ENCODE measurements around the gene CEP164.

Gene CEP164

GRCh38 chr11:117327567-117328374, at the start of gene CEP164:
Gene CEP164, plus strand, starts transcription at chr11:117327854. Its CDS starts 10,733 bp downstream, at chr11:117338587.
- peak; percentile 99 for ATAC-seq
- peak; percentile 82 to 95 for DNase-seq (ENCODE audit: low spot score in 2 of 2)
- H3K36me3 Mint-ChIP-seq = no peaks in the 10 kb centered on the region
- H3K9me3 Mint-ChIP-seq = no peaks in the 10 kb centered on the region
- H3K27ac Mint-ChIP-seq = no peak within 1 kb of the TSS
- H3K4me1 Mint-ChIP-seq = peaks cover 6% of the 10 kb centered on the region
- H3K4me3 Mint-ChIP-seq = no peak within 1 kb of the TSS

- no peaks in the 10 kb centered on the region for H3K9me3 Mint-ChIP-seq
- ATAC-seq = no peak
- H3K4me3 Mint-ChIP-seq = no peak overlapping the region
- peaks cover 24% of the 10 kb centered on the region for H3K36me3 Mint-ChIP-seq
- no peak for DNase-seq (ENCODE audit: low spot score in 2 of 2)
- no peak overlapping the region for H3K27ac Mint-ChIP-seq
- peaks cover 29% of the 10 kb centered on the region for H3K4me1 Mint-ChIP-seq
Measured at GRCh38 chr11:117278347-117278746, 49.3 kb upstream of the CEP164 start.

GRCh38 chr11:117279711-117280376, 47.8 kb upstream of the CEP164 start:
- peak overlapping the region; percentile 85 for H3K27ac Mint-ChIP-seq
- H3K4me3 Mint-ChIP-seq = peak overlapping the region; percentile 3
- ATAC-seq (peak; percentile 50), DNase-seq (ENCODE audit: low spot score in 2 of 2) (no peak)
- H3K36me3 Mint-ChIP-seq = peaks cover 39% of the 10 kb centered on the region
- peaks cover 21% of the 10 kb centered on the region for H3K4me1 Mint-ChIP-seq
- no peaks in the 10 kb centered on the region for H3K9me3 Mint-ChIP-seq

GRCh38 chr11:117281159-117281558, 46.5 kb upstream of the CEP164 start:
- ATAC-seq (no peak), DNase-seq (ENCODE audit: low spot score in 2 of 2) (no peak)
- Mint-ChIP-seq H3K27ac (peak overlapping the region; percentile 85), H3K4me3 (no peak overlapping the region), H3K4me1 (peaks cover 11% of the 10 kb centered on the region), H3K9me3 (no peaks in the 10 kb centered on the region), H3K36me3 (peaks cover 42% of the 10 kb centered on the region)

- Mint-ChIP-seq H3K4me3 (no peak overlapping the region), H3K9me3 (no peaks in the 10 kb centered on the region), H3K4me1 (peaks cover 11% of the 10 kb centered on the region), H3K27ac (peak overlapping the region; percentile 67), H3K36me3 (peaks cover 42% of the 10 kb centered on the region)
- DNase-seq (ENCODE audit: low spot score in 2 of 2) = no peak
- no peak for ATAC-seq
Measured at GRCh38 chr11:117281869-117282268, 45.8 kb upstream of the CEP164 start.

DNA sequence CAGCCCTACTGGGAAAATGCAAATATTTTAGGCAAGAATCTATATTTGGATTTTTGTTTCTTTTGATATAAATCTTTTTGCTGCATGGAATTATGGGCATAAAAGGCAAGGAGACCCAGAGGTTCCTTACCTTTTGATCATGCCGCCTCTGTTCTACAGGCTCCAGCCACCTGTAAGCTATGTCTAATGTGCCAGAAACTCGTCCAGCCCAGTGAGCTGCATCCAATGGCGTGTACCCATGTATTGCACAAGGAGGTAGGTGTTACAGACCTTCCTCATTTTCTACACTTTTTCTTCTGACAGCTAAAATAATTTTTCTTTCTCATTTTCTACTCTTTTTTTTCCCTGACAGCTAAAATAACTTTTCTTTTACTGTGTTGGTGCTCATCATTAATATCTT, 44.7 kb upstream of the CEP164 start:
- ATAC-seq (no peak), DNase-seq (ENCODE audit: low spot score in 2 of 2) (no peak)
- Mint-ChIP-seq H3K4me1 (peaks cover 11% of the 10 kb centered on the region), H3K4me3 (no peak overlapping the region), H3K36me3 (peaks cover 42% of the 10 kb centered on the region), H3K9me3 (no peaks in the 10 kb centered on the region), H3K27ac (no peak overlapping the region)

GRCh38 chr11:117284053-117284452, 43.6 kb upstream of the CEP164 start:
- Mint-ChIP-seq H3K27ac (no peak overlapping the region), H3K4me3 (no peak overlapping the region), H3K36me3 (peaks cover 42% of the 10 kb centered on the region), H3K4me1 (peaks cover 11% of the 10 kb centered on the region), H3K9me3 (no peaks in the 10 kb centered on the region)
- no peak for ATAC-seq
- no peak for DNase-seq (ENCODE audit: low spot score in 2 of 2)

DNA sequence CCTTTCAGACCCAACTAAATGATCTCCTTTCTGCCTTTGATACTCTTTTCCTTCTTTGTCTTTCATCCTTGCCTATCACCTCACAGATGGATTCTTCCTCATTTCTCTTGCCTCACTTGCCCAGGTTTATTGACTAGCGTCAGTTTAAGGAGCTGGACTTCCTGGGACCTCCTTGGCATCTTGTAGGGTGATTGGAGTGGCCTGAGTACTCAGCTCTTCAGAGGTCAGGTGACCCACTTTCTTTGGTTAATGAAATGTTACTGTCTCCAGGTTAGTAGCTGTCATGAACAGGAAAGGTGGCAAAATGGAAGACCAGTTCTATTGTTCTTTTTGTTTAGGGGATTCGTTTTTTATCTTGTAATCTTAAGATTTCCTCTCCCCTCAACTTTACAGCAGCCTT, 41.1 kb upstream of the CEP164 start:
- Mint-ChIP-seq H3K4me3 (no peak overlapping the region), H3K36me3 (peaks cover 42% of the 10 kb centered on the region), H3K9me3 (no peaks in the 10 kb centered on the region), H3K4me1 (no peaks in the 10 kb centered on the region), H3K27ac (no peak overlapping the region)
- ATAC-seq (no peak), DNase-seq (ENCODE audit: low spot score in 2 of 2) (no peak)

GRCh38 chr11:117287668-117288067, 40.0 kb upstream of the CEP164 start:
- no peak overlapping the region for H3K4me3 Mint-ChIP-seq
- no peaks in the 10 kb centered on the region for H3K4me1 Mint-ChIP-seq
- no peaks in the 10 kb centered on the region for H3K9me3 Mint-ChIP-seq
- H3K27ac Mint-ChIP-seq = peak overlapping the region; percentile 68
- peaks cover 35% of the 10 kb centered on the region for H3K36me3 Mint-ChIP-seq
- DNase-seq (ENCODE audit: low spot score in 2 of 2) (no peak), ATAC-seq (no peak)

DNA sequence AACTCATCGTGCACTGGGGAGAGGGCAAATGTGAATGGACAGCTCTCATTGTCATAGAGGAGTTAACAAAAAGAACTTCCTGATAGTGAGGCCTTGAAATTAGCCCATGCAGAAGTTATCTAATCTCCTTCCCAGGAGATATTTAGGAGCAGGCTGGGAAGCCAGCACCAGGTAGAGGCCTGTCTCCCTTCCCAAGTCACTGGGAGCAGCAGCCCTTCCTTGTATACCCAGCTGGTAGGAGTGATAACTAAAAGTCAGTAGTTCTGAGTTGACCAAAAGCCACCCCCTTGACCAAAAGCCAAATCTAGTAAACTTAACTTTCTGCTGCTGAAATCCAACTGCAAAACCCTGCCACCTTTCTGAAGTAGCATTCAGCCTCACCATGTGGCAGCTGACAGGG, 37.9 kb upstream of the CEP164 start:
- Mint-ChIP-seq H3K27ac (no peak overlapping the region), H3K9me3 (no peaks in the 10 kb centered on the region), H3K4me3 (no peak overlapping the region), H3K36me3 (peaks cover 13% of the 10 kb centered on the region), H3K4me1 (no peaks in the 10 kb centered on the region)
- DNase-seq (ENCODE audit: low spot score in 2 of 2) = no peak
- ATAC-seq = no peak

- H3K4me1 Mint-ChIP-seq = no peaks in the 10 kb centered on the region
- H3K4me3 Mint-ChIP-seq = no peak within 1 kb of the TSS
- peaks cover 2% of the 10 kb centered on the region for H3K36me3 Mint-ChIP-seq
- ATAC-seq = no peak
- H3K9me3 Mint-ChIP-seq = no peaks in the 10 kb centered on the region
- H3K27ac Mint-ChIP-seq = no peak within 1 kb of the TSS
- no peak for DNase-seq (ENCODE audit: low spot score in 2 of 2)
Measured at GRCh38 chr11:117290809-117291396, 36.8 kb upstream of the CEP164 start, which contains the start of gene BACE1-AS. Gene BACE1-AS, plus strand, starts transcription at chr11:117291346.

- H3K9me3 Mint-ChIP-seq = no peaks in the 10 kb centered on the region
- ATAC-seq = no peak
- no peak overlapping the region for H3K4me3 Mint-ChIP-seq
- no peak for DNase-seq (ENCODE audit: low spot score in 2 of 2)
- no peaks in the 10 kb centered on the region for H3K36me3 Mint-ChIP-seq
- H3K4me1 Mint-ChIP-seq = no peaks in the 10 kb centered on the region
- no peak overlapping the region for H3K27ac Mint-ChIP-seq
Measured at GRCh38 chr11:117292616-117293015, 35.0 kb upstream of the CEP164 start.

DNA sequence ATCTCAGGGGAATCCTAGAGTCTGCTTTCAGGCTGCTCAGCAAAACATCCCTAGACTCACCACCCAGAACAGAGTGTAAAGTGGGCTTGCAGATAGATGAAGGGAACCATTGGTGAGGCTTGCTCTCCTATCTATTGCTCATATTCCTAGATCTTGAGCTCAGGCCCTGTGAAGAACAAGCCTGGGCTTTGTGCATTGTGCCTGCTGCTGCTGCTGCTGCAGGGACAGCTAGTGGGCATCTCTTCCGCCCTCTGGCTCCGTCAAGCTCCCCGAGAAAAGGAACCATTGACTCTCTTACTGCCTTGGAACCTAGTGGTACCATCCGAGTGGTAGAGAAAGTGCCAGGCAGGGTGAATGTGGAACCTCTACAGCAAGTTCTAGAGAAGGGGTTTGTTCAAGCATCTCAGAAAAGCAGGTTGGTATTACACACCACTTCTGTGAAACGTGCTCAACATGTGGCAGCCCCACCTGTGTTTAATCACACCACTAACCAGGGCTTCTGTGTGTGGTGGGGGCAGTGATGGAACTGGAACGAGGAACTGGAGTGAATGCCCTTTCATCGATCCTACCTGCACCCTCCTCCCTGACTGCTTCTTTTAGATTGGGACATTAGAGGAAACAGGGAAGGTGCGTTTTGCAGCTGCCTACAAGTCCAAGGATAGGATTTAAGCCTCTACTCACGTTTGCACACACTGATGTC, 32.1 kb upstream of the CEP164 start:
- H3K4me3 Mint-ChIP-seq = no peak overlapping the region
- no peaks in the 10 kb centered on the region for H3K36me3 Mint-ChIP-seq
- DNase-seq (ENCODE audit: low spot score in 2 of 2) (no peak), ATAC-seq (no peak)
- H3K27ac Mint-ChIP-seq = no peak overlapping the region
- peaks cover under 1% of the 10 kb centered on the region for H3K4me1 Mint-ChIP-seq
- no peaks in the 10 kb centered on the region for H3K9me3 Mint-ChIP-seq

- peaks cover 6% of the 10 kb centered on the region for H3K4me1 Mint-ChIP-seq
- peak overlapping the region; percentile 11 for H3K27ac Mint-ChIP-seq
- no peaks in the 10 kb centered on the region for H3K36me3 Mint-ChIP-seq
- H3K4me3 Mint-ChIP-seq = no peak overlapping the region
- no peaks in the 10 kb centered on the region for H3K9me3 Mint-ChIP-seq
- no peak for DNase-seq (ENCODE audit: low spot score in 2 of 2)
- ATAC-seq = no peak
Measured at GRCh38 chr11:117296881-117297280, 30.8 kb upstream of the CEP164 start.

DNA sequence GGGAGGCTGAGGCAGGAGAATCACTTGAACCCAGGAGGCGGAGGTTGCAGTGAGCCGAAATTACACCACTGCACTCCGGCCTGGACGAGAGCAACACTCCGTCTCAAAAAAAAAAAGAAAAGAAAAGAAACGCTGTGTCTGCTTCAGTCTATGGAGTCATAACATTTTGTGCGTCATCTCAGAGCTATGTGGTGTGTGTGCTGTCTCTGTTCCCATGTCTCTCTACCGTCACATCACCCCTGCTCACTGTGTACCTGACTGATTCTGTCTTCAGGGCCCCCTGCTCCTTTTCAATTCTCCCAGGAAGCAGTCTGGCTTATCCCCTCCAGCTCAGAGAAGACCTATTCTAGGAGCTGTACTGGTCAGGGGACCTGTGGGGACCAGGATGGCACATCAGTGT, 29.5 kb upstream of the CEP164 start:
- Mint-ChIP-seq H3K27ac (no peak overlapping the region), H3K36me3 (no peaks in the 10 kb centered on the region), H3K4me1 (peaks cover 6% of the 10 kb centered on the region), H3K4me3 (no peak overlapping the region), H3K9me3 (no peaks in the 10 kb centered on the region)
- no peak for ATAC-seq
- no peak for DNase-seq (ENCODE audit: low spot score in 2 of 2)

Data from stimulated activated effector memory CD8-positive, alpha-beta T cell treated with anti-CD3 and anti-CD28 coated beads, Interleukin-12 subunit alpha, Interleukin-12 subunit beta, amount 100 ng/mL, for 72 hours (primary cell).